Measurements from ENCODE around the gene TCFL5. TPM values are rescaled to one million over a fixed set of nuclear protein-coding genes. Genes with fewer than 3 reads are reported as not detected.

The TCFL5 gene
- total RNA-seq, 1 experiment from 2014 or later, result 20.4 TPM

GRCh38 chr20:62859721-62860120 lies 1.9 kb downstream of the TCFL5 start:
- no peak for DNase-seq (ENCODE audit: low spot score)
- Mint-ChIP-seq H3K9me3 (no peaks in the 10 kb centered on the region), H3K4me1 (peaks cover 28% of the 10 kb centered on the region), H3K27me3 (ENCODE audit: low read depth) (peaks cover 3% of the 10 kb centered on the region; the same call in 1 of the 2 replicates), H3K27ac (no peak overlapping the region), H3K4me3 (peak overlapping the region; percentile 74), H3K36me3 (peaks cover 17% of the 10 kb centered on the region)
- ChIA-PET POLR2A (interaction anchor here (1.0 kb wide), 1 partner anchor 881 kb away, joined by 3 read pairs; no protein-coding TSS in a partner anchor), CTCF (interaction anchor here (2.6 kb wide), 1 partner anchor 37 kb away, joined by 13 read pairs; no protein-coding TSS in a partner anchor)
- ATAC-seq, result no peak
- no peak for TF ChIP-seq ZBTB43 (CRISPR knock-in tag; IDR thresholded peaks at IDR 0.05)
- TF ChIP-seq ESRRA (CRISPR knock-in tag; IDR thresholded peaks at IDR 0.05; ENCODE audit: borderline replicate concordance), result no peak
- TF ChIP-seq IRF1 (CRISPR knock-in tag; IDR thresholded peaks at IDR 0.05), result no peak
- no peak for TF ChIP-seq ARID4B (CRISPR knock-in tag; IDR thresholded peaks at IDR 0.05; ENCODE audit: borderline replicate concordance)
- no peak for TF ChIP-seq ATF2 (CRISPR knock-in tag; IDR thresholded peaks at IDR 0.05; ENCODE audit: borderline replicate concordance, low read depth)

- CTCF ChIA-PET, result no interaction called here
- H3K36me3 Mint-ChIP-seq, result peaks cover 31% of the 10 kb centered on the region
- H3K27me3 Mint-ChIP-seq (ENCODE audit: low read depth), result peaks cover 3% of the 10 kb centered on the region; the same call in 1 of the 2 replicates
- no peak overlapping the region for H3K4me3 Mint-ChIP-seq
- POLR2A ChIA-PET, result no interaction called here
- H3K27ac Mint-ChIP-seq, result no peak overlapping the region
- DNase-seq (ENCODE audit: low spot score) (no peak), ATAC-seq (no peak)
- peaks cover 28% of the 10 kb centered on the region for H3K4me1 Mint-ChIP-seq
- H3K9me3 Mint-ChIP-seq, result no peaks in the 10 kb centered on the region
- TF ChIP-seq AR (CRISPR knock-in tag; IDR thresholded peaks at IDR 0.05), result no peak
- TF ChIP-seq HMGA2 (CRISPR knock-in tag; IDR thresholded peaks at IDR 0.05), result no peak
- no peak for TF ChIP-seq NFE2L1 (CRISPR knock-in tag; IDR thresholded peaks at IDR 0.05)
- no peak for TF ChIP-seq CDX4 (CRISPR knock-in tag; IDR thresholded peaks at IDR 0.05; ENCODE audit: borderline replicate concordance)
- no peak for TF ChIP-seq ZNF121 (CRISPR knock-in tag; IDR thresholded peaks at IDR 0.05)
- TF ChIP-seq STAT6 (CRISPR knock-in tag; conservative IDR thresholded peaks at IDR 0.05; ENCODE audit: low read depth), result no peak
- TF ChIP-seq OVOL2 (CRISPR knock-in tag; IDR thresholded peaks at IDR 0.05; ENCODE audit: borderline replicate concordance), result no peak
- no peak for TF ChIP-seq ATF1 (CRISPR knock-in tag; IDR thresholded peaks at IDR 0.05)
- no peak for TF ChIP-seq CTCF (IDR thresholded peaks at IDR 0.05)
- no peak for TF ChIP-seq TEAD4 (CRISPR knock-in tag; IDR thresholded peaks at IDR 0.05)
- no peak for TF ChIP-seq SMAD3 (CRISPR knock-in tag; IDR thresholded peaks at IDR 0.05; ENCODE audit: borderline replicate concordance)
These were observed 3.4 kb downstream of the TCFL5 start for GRCh38 chr20:62858058-62858830.

Data from WTC11 (cell line).